Measurements from ENCODE around the gene SLC19A2. TPM values are rescaled to one million over a fixed set of nuclear protein-coding genes. Genes with fewer than 3 reads are reported as not detected.
"Not testable (repeated sequence)": the region's sequence is repeated elsewhere in the genome, so short reads cannot be mapped to it uniquely, and the experiment has no call there.

The SLC19A2 gene
- total RNA-seq, 1 experiment from 2014 or later, result 27.2 TPM

DNA sequence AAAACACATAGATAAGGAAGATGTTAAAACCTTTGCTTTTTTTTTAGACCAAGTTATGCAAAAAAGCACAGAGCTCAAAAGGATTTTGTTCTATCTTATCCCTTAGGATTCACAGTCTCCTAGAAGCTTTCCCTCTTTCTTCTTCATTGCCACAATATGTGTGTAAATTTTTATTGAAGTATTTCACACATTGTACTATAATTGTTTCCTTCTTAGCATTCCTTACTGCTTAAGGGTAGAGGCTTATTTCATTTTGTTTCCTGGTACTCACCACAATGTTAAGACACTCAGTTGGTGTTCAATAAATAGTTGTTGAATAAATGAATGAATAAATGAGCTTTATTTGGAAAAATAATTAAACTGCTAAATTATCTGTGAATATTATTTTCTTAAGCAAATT, 29.9 kb upstream of the SLC19A2 start:
- peaks cover 15% of the 10 kb centered on the region for H3K4me1 ChIP-seq
- H3K36me3 ChIP-seq, result no peaks in the 10 kb centered on the region
- no peak for DNase-seq
- no peak overlapping the region for H3K27ac ChIP-seq
- H3K4me3 ChIP-seq, result no peak overlapping the region
- H3K27me3 ChIP-seq, result no peaks in the 10 kb centered on the region
- 0 out of 2 replicates have a peak, but pooled peaks cover 2% of the 10 kb centered on the region for H3K9me3 ChIP-seq (replicated peaks)

- Histone ChIP-seq H3K4me3 (no peak overlapping the region), H3K27me3 (no peaks in the 10 kb centered on the region), H3K27ac (no peak overlapping the region; the same call in 1 of the 2 replicates), H3K4me1 (peaks cover 15% of the 10 kb centered on the region), H3K36me3 (no peaks in the 10 kb centered on the region), H3K9me3 (replicated peaks) (0 out of 2 replicates have a peak, but pooled peaks cover 2% of the 10 kb centered on the region)
- peak in 1 of 2 experiments; percentile 25 for DNase-seq
These were observed 29.0 kb upstream of the SLC19A2 start for GRCh38 chr1:169514566-169515270.

DNA sequence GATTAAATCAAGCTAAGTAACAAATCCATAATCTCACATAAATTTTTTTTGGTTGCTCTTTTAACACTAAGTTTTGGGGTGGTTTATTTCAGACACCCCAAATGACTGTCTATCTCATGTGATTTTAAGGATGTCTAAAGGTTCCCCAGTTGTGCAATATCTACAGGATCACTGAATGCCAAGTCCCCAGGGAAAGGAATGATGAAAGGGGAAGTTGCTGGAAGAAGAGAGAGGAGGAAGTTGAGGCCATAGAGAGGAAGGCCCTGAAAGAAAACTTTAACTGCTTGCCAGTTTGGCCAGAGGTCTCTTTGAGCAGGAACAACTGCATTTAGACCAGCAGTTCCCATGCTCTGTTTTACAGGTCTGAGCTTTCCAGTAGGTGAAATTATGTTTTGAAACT, 27.5 kb upstream of the SLC19A2 start:
- peaks cover 17% of the 10 kb centered on the region for H3K4me1 ChIP-seq
- H3K9me3 ChIP-seq (replicated peaks), result 0 out of 2 replicates have a peak, but pooled peaks cover 2% of the 10 kb centered on the region
- H3K36me3 ChIP-seq, result no peaks in the 10 kb centered on the region
- H3K27me3 ChIP-seq, result no peaks in the 10 kb centered on the region
- DNase-seq, result no peak
- H3K27ac ChIP-seq, result no peak overlapping the region
- H3K4me3 ChIP-seq, result no peak overlapping the region

- H3K27me3 ChIP-seq, result no peaks in the 10 kb centered on the region
- H3K4me1 ChIP-seq, result peaks cover 21% of the 10 kb centered on the region
- no peak for DNase-seq
- H3K36me3 ChIP-seq, result no peaks in the 10 kb centered on the region
- H3K27ac ChIP-seq, result no peak overlapping the region
- no peak overlapping the region for H3K4me3 ChIP-seq
- 0 out of 2 replicates have a peak, but pooled peaks cover 2% of the 10 kb centered on the region for H3K9me3 ChIP-seq (replicated peaks)
These were observed 25.7 kb upstream of the SLC19A2 start for GRCh38 chr1:169511316-169512005.

DNA sequence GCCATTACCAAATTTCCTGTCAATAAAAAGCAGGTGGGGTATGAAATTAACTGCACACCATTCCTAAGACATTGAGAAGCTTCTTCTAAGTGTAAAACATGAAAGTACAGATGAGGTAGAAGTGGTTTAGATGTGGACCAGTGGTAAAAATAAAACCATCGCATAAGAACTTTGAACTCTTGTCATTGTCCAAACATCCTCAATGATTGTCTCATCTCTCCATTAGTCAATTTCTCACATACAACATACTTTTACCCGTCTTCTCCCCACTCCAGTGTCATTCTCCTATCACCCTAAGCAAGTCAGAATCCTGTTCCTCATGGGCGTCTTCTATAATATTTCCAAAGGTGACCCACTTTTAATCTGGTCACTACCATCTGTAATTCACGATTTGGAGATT, 24.3 kb upstream of the SLC19A2 start:
- H3K4me3 ChIP-seq, result no peak overlapping the region
- H3K27ac ChIP-seq, result no peak overlapping the region
- H3K4me1 ChIP-seq, result peaks cover 19% of the 10 kb centered on the region
- DNase-seq, result no peak
- no peaks in the 10 kb centered on the region for H3K36me3 ChIP-seq
- H3K9me3 ChIP-seq (replicated peaks), result 0 out of 2 replicates have a peak, but pooled peaks cover 2% of the 10 kb centered on the region
- no peaks in the 10 kb centered on the region for H3K27me3 ChIP-seq

DNA sequence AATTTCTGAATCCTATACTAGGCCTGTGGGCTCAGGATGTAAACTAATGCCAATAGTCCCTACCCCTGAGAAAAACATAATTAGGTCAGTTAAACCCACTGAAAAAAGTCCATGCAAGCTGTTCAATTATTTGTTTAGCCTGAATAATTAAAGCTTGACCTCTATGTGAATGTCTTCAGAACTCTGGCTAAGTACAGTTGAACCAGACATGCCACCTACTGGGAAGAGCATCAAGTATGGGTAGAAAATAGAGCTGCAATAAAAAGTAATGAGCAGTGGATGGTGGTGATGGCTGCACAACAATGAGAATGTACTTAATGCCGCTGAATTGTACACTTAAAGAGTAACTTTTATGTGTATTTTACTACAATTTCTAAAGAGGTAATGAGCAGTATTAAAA, 23.6 kb upstream of the SLC19A2 start:
- H3K4me1 ChIP-seq, result peaks cover 12% of the 10 kb centered on the region
- no peak overlapping the region for H3K27ac ChIP-seq
- 0 out of 2 replicates have a peak, but pooled peaks cover 2% of the 10 kb centered on the region for H3K9me3 ChIP-seq (replicated peaks)
- no peak overlapping the region for H3K4me3 ChIP-seq
- no peaks in the 10 kb centered on the region for H3K36me3 ChIP-seq
- DNase-seq, result no peak
- no peaks in the 10 kb centered on the region for H3K27me3 ChIP-seq

DNA sequence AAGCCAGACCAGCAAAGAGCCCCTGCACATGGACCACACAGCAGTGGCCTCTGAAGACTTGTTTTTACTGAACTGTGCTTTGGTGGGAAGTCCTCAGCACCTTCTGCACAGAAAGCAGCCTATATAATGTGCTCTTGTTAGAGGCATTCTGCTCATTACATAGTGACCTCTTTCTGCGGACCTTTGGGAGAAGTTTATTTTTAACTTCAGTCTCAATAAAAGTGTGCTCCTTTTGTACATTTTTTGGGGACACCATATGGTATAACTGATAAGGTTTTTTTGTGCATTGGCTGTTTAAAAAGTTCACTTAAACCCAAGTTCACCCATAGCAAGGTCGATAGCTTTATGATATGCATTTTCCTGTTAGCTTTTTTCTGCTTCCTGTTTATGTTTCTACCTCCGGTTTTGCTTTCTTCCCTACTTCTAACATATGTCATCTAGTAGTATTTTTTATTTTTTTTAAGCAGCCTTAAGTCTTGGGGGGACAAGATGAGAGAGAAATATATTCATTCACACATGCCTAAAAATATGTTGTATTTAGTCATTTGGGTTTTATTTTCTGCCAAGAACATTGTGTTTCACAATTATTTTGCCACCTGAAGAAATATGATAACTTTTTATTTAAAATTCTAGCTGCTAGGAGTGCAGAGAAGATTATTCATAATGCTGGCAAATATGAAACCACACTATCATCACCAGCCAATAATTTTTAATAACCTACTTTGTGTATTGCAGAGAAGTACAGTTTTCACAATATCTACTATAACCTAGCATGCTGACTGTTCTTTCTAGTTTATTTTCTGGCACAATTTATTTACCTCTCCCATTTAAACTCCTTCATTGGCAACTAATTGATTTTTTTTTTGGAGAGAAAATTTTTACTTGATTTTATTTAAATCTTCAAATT, 22.9 kb upstream of the SLC19A2 start:
- H3K9me3 ChIP-seq (replicated peaks), result 0 out of 2 replicates have a peak, but pooled peaks cover 2% of the 10 kb centered on the region
- peak overlapping the region; percentile 37 for H3K4me3 ChIP-seq
- no peaks in the 10 kb centered on the region for H3K36me3 ChIP-seq
- DNase-seq, result no peak
- H3K27me3 ChIP-seq, result no peaks in the 10 kb centered on the region
- H3K4me1 ChIP-seq, result peaks cover 7% of the 10 kb centered on the region
- no peak overlapping the region; the same call in 1 of the 2 replicates for H3K27ac ChIP-seq

- Histone ChIP-seq H3K9me3 (replicated peaks) (no peaks in the 10 kb centered on the region), H3K27me3 (no peaks in the 10 kb centered on the region), H3K27ac (no peak overlapping the region), H3K36me3 (no peaks in the 10 kb centered on the region), H3K4me3 (no peak overlapping the region), H3K4me1 (peaks cover 7% of the 10 kb centered on the region)
- no peak for DNase-seq
These were observed 21.7 kb upstream of the SLC19A2 start for GRCh38 chr1:169507413-169507812.

DNA sequence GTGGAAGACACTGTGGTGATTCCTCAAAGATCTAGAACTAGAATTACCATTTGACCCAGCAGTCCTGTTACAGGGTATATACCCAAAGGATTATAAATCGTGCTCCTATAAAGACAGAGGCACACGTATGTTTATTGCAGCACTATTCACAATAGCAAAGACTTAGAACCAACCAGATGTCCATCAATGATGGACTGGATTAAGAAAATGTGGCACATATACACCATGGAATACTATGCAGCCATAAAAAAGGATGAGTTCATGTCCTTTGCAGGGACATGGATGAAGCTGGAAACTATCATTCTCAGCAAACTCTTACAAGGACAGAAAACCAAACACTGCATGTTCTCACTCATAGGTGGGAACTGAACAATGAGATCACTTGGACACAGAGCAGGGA, 17.9 kb upstream of the SLC19A2 start:
- H3K4me3 ChIP-seq; H3K9me3 ChIP-seq (replicated peaks); H3K27ac ChIP-seq; H3K27me3 ChIP-seq; H3K36me3 ChIP-seq; H3K4me1 ChIP-seq; DNase-seq: not testable (repeated sequence)

GRCh38 chr1:169499807-169500206, 14.1 kb upstream of the SLC19A2 start:
- DNase-seq, result no peak
- Histone ChIP-seq H3K4me1 (no peaks in the 10 kb centered on the region), H3K9me3 (replicated peaks) (no peaks in the 10 kb centered on the region), H3K36me3 (no peaks in the 10 kb centered on the region), H3K27me3 (no peaks in the 10 kb centered on the region), H3K27ac (no peak overlapping the region), H3K4me3 (no peak overlapping the region)

- H3K9me3 ChIP-seq (replicated peaks), result no peaks in the 10 kb centered on the region
- DNase-seq, result no peak
- no peaks in the 10 kb centered on the region for H3K36me3 ChIP-seq
- no peaks in the 10 kb centered on the region for H3K27me3 ChIP-seq
- no peak overlapping the region for H3K4me3 ChIP-seq
- no peaks in the 10 kb centered on the region for H3K4me1 ChIP-seq
- no peak overlapping the region for H3K27ac ChIP-seq
These were observed 11.6 kb upstream of the SLC19A2 start for GRCh38 chr1:169497317-169497716.

- Histone ChIP-seq H3K36me3 (no peaks in the 10 kb centered on the region), H3K4me3 (no peak overlapping the region), H3K9me3 (replicated peaks) (no peaks in the 10 kb centered on the region), H3K4me1 (no peaks in the 10 kb centered on the region), H3K27ac (no peak overlapping the region), H3K27me3 (no peaks in the 10 kb centered on the region)
- DNase-seq, result no peak
These were observed 10.2 kb upstream of the SLC19A2 start for GRCh38 chr1:169495916-169496315.

- H3K36me3 ChIP-seq, result no peaks in the 10 kb centered on the region
- no peak for DNase-seq
These were observed 9.5 kb upstream of the SLC19A2 start for GRCh38 chr1:169495046-169495775.

DNA sequence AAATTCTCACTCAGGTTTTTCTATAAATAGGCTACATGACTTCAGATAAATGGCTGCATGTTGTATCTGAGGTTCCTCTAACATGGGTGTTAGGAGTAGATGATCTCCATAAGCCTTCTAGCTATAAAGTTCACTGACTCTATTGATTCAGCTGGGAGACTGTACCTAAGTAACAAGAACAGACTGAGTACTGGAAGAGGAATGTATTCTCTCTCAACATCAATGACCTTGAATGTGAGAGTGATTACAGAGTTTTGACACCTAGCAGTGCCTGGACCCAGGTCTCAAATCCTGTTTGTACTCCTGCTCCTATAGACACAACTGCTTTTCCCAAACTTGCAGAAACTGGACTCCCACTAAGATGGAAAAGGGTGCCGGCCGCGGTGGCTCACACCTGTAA, 8.6 kb upstream of the SLC19A2 start:
- no peak for DNase-seq
- Histone ChIP-seq H3K4me3 (no peak overlapping the region), H3K27ac (no peak overlapping the region), H3K4me1 (no peaks in the 10 kb centered on the region), H3K36me3 (no peaks in the 10 kb centered on the region), H3K27me3 (no peaks in the 10 kb centered on the region), H3K9me3 (replicated peaks) (no peaks in the 10 kb centered on the region)

More at GRCh38 chr1:169495046-169495775, 9.5 kb upstream of the SLC19A2 start:
- H3K4me3 ChIP-seq, result no peak overlapping the region
- no peaks in the 10 kb centered on the region for H3K27me3 ChIP-seq
- H3K4me1 ChIP-seq, result no peaks in the 10 kb centered on the region
- no peaks in the 10 kb centered on the region for H3K9me3 ChIP-seq (replicated peaks)
- no peak overlapping the region for H3K27ac ChIP-seq
